Keratinocyte (primary cell): ENCODE measurements around the gene KLF11. TPM values are rescaled to one million over a fixed set of nuclear protein-coding genes. Genes with fewer than 3 reads are reported as not detected.
"Not testable (repeated sequence)": the region's sequence is repeated elsewhere in the genome, so short reads cannot be mapped to it uniquely, and the experiment has no call there.

Experiments
- DNase-seq: peaks from one replicate; pipeline ENCODE4 v3.0.0-alpha.2; 2011; ENCODE audit warnings: low read depth, missing footprints, low spot score
- FAIRE-seq: peaks from 2 replicates; lab custom pipeline; 2011; peaks lifted over from hg19 to GRCh38; lab: Jason Lieb, UNC
- H2AFZ ChIP-seq: 2 replicates; pipeline ENCODE4 v1.6.0; 2012; ENCODE audit warnings: low read length, control low read depth, inconsistent platforms; ENCODE audit not compliant: control insufficient read depth
- H3K27ac ChIP-seq: 2 replicates; pipeline ENCODE4 v1.5.1; 2011; ENCODE audit warnings: low read length; ENCODE audit not compliant: control insufficient read depth, insufficient read depth
- H3K27me3 ChIP-seq: 3 replicates; pipeline ENCODE4 v1.6.0; 2011; ENCODE audit warnings: low read length; ENCODE audit not compliant: control insufficient read depth, insufficient read depth; ENCODE audit errors: extremely low read depth
- H3K36me3 ChIP-seq, 2 experiments: 2 replicates in 1 of 2; 3 replicates in 1 of 2; pipeline ENCODE4 v1.5.1; 2011; ENCODE audit warnings: low read length in 2 of 2, mild to moderate bottlenecking in 1 of 2; ENCODE audit not compliant: control insufficient read depth in 2 of 2, insufficient read depth in 2 of 2; ENCODE audit errors: extremely low read depth in 1 of 2
- H3K4me1 ChIP-seq: 3 replicates; pipeline ENCODE4 v1.5.1; 2011; ENCODE audit warnings: low read length; ENCODE audit not compliant: control insufficient read depth, insufficient read depth; ENCODE audit errors: extremely low read depth
- H3K4me2 ChIP-seq: 3 replicates; pipeline ENCODE4 v1.6.0; 2011; ENCODE audit warnings: low read depth, low read length; ENCODE audit not compliant: control insufficient read depth, insufficient read depth; ENCODE audit errors: extremely low read depth
- H3K4me3 ChIP-seq, 3 experiments: fragments of 200-600 bp in 1 of 3; sonication (generic) in 1 of 3; 2 replicates in 2 of 3; 3 replicates in 1 of 3; pipeline ENCODE4 v1.5.1; 2011 to 2016; ENCODE audit warnings: low read length in 3 of 3, mild to moderate bottlenecking in 3 of 3, control low read depth in 2 of 3, inconsistent platforms in 1 of 3, low read depth in 1 of 3, mixed read lengths in 1 of 3, mixed run types in 1 of 3, moderate library complexity in 1 of 3; ENCODE audit not compliant: control insufficient read depth in 2 of 3, insufficient read depth in 2 of 3; ENCODE audit errors: extremely low read depth in 1 of 3
- H3K79me2 ChIP-seq: 2 replicates; pipeline ENCODE4 v1.6.0; 2012; ENCODE audit warnings: low read length; ENCODE audit not compliant: control insufficient read depth, insufficient read depth
- H3K9ac ChIP-seq: 3 replicates; pipeline ENCODE4 v1.6.0; 2011; ENCODE audit warnings: low read length; ENCODE audit not compliant: control insufficient read depth, insufficient read depth; ENCODE audit errors: extremely low read depth
- H3K9me1 ChIP-seq: 3 replicates; pipeline ENCODE4 v1.6.0; 2011; ENCODE audit warnings: low read length; ENCODE audit not compliant: control insufficient read depth, insufficient read depth; ENCODE audit errors: extremely low read depth
- H3K9me3 ChIP-seq: 2 replicates; pipeline ENCODE4 v1.5.1; 2012; ENCODE audit warnings: low read depth, low read length; ENCODE audit not compliant: control insufficient read depth
- H4K20me1 ChIP-seq: 3 replicates; pipeline ENCODE4 v1.6.0; 2011; ENCODE audit warnings: low read length; ENCODE audit not compliant: control insufficient read depth, insufficient read depth; ENCODE audit errors: extremely low read depth
- CTCF ChIP-seq, 3 experiments: IDR thresholded peaks in 1 of 3; conservative IDR thresholded peaks in 1 of 3; optimal IDR thresholded peaks in 1 of 3; 2 replicates in 2 of 3; 3 replicates in 1 of 3; pipeline versions ENCODE3 to v1.5.1; 2011; ENCODE audit warnings: low read length in 3 of 3, mild to moderate bottlenecking in 3 of 3, moderate library complexity in 2 of 3, control low read depth in 1 of 3, inconsistent platforms in 1 of 3; ENCODE audit not compliant: insufficient read depth in 2 of 3; ENCODE audit errors: extremely low read depth in 1 of 3
- EZH2 ChIP-seq: IDR thresholded peaks from one replicate; pipeline ENCODE4 v1.6.1; 2012; ENCODE audit warnings: inconsistent platforms, mild to moderate bottlenecking, low read length, moderate library complexity
- dilution Hi-C: fragments of 300-500 bp; cut with MboI; formaldehyde crosslinking; loops from one replicate; pipeline ENCODE4 v1.7.0; 2020; ENCODE audit warnings: low sequenced_read_pairs; ENCODE audit not compliant: extremely low pct_ligation_motif_present
- polyA plus RNA-seq, 5 experiments: library from polyadenylated mRNA; depleted of rRNA in 3 of 5; stranded (reverse) in 3 of 5; stranded (forward) in 1 of 5; unstranded in 1 of 5; fragments of >200 nt; gene quantifications; 1 replicate in 1 of 5; 2 replicates in 3 of 5; 3 replicates in 1 of 5; pipeline versions ENCODE4 v1.2.1 to v1.2.3, GENCODE V29; 2011 to 2012; ENCODE audit warnings: missing spikeins in 2 of 5, low read depth in 1 of 5, low replicate concordance in 1 of 5

Gene KLF11
- polyA plus RNA-seq, 1 donor (not counting 4 experiments of a cell fraction or from before 2014, with no cell fraction given) = 7.0 TPM

DNA sequence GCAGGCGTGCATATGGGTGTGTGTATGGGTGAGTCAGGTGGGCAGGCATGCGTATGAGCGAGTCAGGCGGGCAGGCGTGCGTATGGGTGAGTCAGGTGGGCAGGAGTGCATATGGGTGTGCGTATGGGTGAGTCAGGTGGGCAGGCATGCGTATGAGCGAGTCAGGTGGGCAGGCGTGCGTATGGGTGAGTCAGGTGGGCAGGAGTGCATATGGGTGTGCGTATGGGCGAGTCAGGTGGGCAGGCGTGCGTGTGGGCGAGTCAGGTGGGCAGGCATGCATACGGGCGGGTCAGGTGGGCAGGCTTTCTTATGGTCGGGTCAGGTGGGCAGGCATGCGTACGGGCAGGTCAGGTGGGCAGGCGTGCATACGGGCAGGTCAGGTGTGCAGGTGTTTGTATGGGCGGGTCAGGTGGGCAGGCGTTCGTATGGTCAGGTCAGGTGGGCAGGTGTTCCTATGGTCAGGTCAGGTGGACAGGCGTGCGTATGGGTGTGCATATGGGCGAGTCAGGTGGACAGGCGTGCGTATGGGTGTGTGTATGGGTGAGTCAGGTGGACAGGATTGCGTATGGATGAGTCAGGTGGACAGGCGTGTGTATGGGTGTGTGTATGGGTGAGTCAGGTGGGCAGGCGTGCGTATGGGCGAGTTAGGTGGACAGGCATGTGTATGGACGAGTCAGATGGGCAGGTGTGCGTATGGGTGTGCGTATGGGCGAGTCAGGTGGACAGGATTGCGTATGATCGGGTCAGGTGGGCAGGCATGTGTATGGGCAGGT is 28.7 kb upstream of the KLF11 start:
- H3K27me3 ChIP-seq = no peaks in the 10 kb centered on the region
- H4K20me1 ChIP-seq = no peaks in the 10 kb centered on the region
- no peaks in the 10 kb centered on the region for H3K9me1 ChIP-seq
- H3K9me3 ChIP-seq = peaks cover 19% of the 10 kb centered on the region
- H2AFZ ChIP-seq = no peak overlapping the region
- H3K36me3 ChIP-seq = no peaks in the 10 kb centered on the region
- FAIRE-seq = no peak
- dilution Hi-C loops = no loop called here
- TF ChIP-seq CTCF (optimal IDR thresholded peaks at IDR 0.05 in 1 of 3, IDR thresholded peaks at IDR 0.05 in 1 of 3, conservative IDR thresholded peaks at IDR 0.05 in 1 of 3; ENCODE audit: extremely low read depth in 1 of 3, insufficient read depth in 2 of 3, low read length in 3 of 3) (no peak), EZH2 (no peak)
- peak overlapping the region; percentile 73 for H3K27ac ChIP-seq
- no peaks in the 10 kb centered on the region for H3K79me2 ChIP-seq
- peak; percentile 99 for DNase-seq
- H3K9ac ChIP-seq = no peak overlapping the region
- H3K4me1 ChIP-seq = peaks cover 8% of the 10 kb centered on the region
- H3K4me3 ChIP-seq = no peak overlapping the region
- no peak overlapping the region for H3K4me2 ChIP-seq

- H3K4me3 ChIP-seq, dilution Hi-C loops, H3K27me3 ChIP-seq, DNase-seq, H3K9ac ChIP-seq, H3K9me1 ChIP-seq, H3K36me3 ChIP-seq, H3K4me2 ChIP-seq, H4K20me1 ChIP-seq, H2AFZ ChIP-seq, H3K4me1 ChIP-seq, FAIRE-seq, H3K79me2 ChIP-seq: not testable (repeated sequence)
- H3K9me3 ChIP-seq = peaks cover 19% of the 10 kb centered on the region
- H3K27ac ChIP-seq = peak overlapping the region; percentile 73
Observed at GRCh38 chr2:10015376-10015989, 27.9 kb upstream of the KLF11 start.
